Retinal pigment epithelial cell (primary cell): Measurements from ENCODE around the gene MBD3L4.
"Not testable (repeated sequence)": the region's sequence is repeated elsewhere in the genome, so short reads cannot be mapped to it uniquely, and the experiment has no call there.

Source experiments
- DNase-seq: peaks from one replicate; pipeline ENCODE4 v3.0.0-alpha.2; 2010; ENCODE audit warnings: low read depth
- H3K4me3 ChIP-seq: 2 replicates; pipeline ENCODE4 v1.5.1; 2011; ENCODE audit warnings: mild to moderate bottlenecking, low read length, control low read depth, moderate library complexity
- TF ChIP-seq, protein P1 (sequence below): conservative IDR thresholded peaks from 2 replicates; pipeline ENCODE4 v1.5.1; 2011; ENCODE audit warnings: low read depth, low read length, control low read depth, inconsistent platforms

MBD3L4 gene

DNA sequence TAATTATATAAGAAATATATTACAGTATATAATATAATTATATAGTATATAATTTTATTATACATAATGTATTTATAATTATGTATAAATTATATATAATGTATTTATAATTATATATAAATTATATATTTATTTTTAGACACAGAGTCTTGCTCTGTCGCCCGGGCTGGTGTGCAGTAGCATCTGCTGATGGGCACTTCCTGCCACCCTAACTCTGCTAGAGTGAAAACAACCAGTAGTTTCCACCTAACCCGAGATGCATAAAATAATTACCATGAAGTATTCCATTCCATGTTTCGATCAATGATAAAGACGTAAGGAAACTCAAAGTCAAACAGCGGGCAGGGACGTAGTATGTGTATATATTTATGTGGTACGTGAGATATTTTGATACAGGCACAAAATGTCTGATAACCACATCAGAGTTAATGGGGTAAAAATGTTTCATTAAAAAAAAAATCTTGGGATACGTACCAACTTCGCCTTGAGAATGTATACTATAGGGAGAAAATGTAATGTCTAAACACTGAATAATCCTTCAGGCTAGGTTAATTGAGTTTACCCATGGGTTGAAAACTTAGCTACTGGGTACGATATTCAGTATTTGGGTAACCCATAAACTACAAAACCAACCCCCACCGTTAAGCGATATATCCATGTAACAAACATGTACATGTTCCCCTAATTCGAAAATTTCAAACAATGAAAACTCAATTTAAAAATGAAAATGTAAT is 14.8 kb upstream of the MBD3L4 start:
- not testable (repeated sequence) for H3K4me3 ChIP-seq, DNase-seq

DNA sequence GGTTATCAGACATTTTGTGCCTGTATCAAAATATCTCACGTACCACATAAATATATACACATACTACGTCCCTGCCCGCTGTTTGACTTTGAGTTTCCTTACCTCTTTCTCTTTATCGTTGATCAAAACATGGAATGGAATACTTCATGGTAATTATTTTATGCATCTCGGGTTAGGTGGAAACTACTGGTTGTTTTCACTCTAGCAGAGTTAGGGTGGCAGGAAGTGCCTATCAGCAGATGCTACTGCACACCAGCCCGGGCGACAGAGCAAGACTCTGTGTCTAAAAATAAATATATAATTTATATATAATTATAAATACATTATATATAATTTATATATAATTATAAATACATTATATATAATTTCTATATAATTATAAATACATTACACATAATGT is 12.9 kb upstream of the MBD3L4 start:
- not testable (repeated sequence) for DNase-seq, H3K4me3 ChIP-seq

DNA sequence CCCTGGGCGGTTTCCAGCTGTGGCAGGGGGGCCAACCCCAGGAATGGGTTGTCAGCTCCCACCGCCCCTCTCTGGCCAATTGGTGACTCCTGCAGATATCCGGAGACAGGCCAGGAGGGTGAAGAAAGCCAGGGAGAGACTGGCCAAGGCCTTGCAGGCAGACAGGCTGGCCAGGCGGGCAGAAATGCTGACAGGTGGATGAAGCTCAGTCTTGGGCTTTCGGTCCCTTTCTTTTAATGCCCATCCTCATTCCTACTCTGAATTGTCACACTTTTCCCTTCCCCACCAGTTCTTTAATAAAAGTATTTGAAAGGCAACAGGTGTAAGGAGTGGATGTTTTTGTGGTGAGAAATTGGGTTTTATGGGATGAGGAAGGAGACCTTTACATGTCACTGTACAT is 11.4 kb upstream of the MBD3L4 start:
- not testable (repeated sequence) for H3K4me3 ChIP-seq, DNase-seq

DNA sequence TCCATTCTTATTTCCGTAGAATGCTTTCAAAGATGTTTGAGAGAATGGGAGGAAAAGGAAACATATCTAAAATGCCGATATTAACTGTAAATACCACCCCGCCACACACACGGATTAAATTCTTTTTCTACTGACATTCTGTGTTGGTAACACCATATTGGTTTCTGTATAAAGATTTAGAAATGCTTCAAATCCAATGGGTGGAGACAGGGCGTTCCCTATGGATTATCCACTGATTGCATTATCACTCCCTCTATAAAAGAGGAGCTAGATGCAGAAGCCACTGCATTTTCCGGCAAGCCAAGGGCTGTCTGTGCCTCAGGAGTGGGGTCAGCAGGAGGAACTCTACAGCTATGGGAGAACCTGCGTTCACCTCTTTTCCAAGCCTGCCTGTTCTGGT is 9.0 kb upstream of the MBD3L4 start, which contains the start of gene MBD3L2:
MBD3L2 (plus strand) TSS at position 301 of the 400 bp plus-strand sequence; CDS start at position 354, 53 bp downstream.
- DNase-seq, H3K4me3 ChIP-seq: not testable (repeated sequence)

DNA sequence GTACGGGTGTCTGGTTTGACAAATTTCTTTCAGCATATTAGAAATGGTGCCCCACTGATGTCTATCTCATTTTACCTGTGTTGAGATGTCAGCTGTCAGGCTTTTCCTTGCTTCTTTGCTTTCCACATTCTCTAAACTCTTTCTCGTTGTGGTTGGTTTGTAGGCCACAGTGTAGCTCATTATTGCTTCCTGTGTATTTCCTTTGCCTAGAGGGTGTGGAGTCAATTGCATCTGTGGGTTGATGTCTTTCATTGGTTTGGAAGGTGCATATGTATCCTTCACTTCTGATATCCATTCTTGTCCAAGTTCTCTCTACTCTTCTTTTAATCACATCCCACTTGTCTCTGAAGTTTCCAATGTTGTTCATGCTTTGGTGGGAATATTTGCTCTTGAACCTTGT is 1.6 kb upstream of the MBD3L4 start:
- not testable (repeated sequence) for H3K4me3 ChIP-seq, DNase-seq

DNA sequence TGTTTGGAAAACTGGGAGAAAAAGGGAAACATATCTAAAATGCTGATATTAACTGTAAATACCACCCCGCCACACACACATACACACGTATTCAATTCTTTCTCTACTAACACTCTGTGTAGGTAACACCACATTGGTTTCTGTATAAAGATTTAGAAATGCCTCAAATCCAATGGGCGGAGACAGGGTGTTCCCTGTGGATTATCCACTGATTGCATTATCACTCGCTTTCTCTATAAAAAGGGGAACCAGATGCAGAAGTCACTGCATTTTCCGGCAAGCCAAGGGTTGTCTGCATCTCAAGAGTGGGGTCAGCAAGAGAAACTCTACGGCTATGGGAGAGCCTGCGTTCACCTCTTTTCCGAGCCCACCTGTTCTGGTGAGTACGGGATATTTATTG is 9.7 kb downstream of the MBD3L4 start, which contains the start of gene MBD3L5:
MBD3L5 (plus strand) TSS at position 301 of the 400 bp plus-strand sequence; CDS start at position 335, 34 bp downstream.
- not testable (repeated sequence) for DNase-seq, H3K4me3 ChIP-seq

- H3K4me3 ChIP-seq, DNase-seq: not testable (repeated sequence)
These were observed 11.2 kb downstream of the MBD3L4 start for GRCh38 chr19:7028790-7029189.

GRCh38 chr19:7021331-7021730 is 18.6 kb downstream of the MBD3L4 start, which contains the start of gene MBD3L2B:
TSS of gene MBD3L2B (minus strand) at chr19:7021431. CDS start at chr19:7021397, 34 bp downstream.
- DNase-seq, H3K4me3 ChIP-seq: not testable (repeated sequence)

DNA sequence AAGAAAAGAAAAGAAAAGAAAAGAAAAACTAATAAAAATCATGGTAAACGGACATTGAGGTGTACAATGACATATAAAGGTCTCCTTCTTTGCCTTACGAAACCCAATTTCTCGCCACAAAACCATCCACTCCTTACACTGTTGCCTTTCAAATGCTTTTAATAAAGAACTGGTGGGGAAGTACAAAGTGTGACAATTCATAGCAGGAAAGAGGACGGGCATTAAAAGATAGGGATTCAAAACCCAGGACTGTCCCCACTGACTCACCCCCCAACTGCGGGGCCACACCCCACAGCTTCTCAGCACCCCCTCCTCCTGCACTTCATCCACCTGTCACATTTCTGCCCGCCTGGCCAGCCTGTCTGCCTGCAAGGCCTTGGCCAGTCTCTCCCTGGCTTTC is 21.2 kb downstream of the MBD3L4 start:
- TF ChIP-seq, protein P1, sequence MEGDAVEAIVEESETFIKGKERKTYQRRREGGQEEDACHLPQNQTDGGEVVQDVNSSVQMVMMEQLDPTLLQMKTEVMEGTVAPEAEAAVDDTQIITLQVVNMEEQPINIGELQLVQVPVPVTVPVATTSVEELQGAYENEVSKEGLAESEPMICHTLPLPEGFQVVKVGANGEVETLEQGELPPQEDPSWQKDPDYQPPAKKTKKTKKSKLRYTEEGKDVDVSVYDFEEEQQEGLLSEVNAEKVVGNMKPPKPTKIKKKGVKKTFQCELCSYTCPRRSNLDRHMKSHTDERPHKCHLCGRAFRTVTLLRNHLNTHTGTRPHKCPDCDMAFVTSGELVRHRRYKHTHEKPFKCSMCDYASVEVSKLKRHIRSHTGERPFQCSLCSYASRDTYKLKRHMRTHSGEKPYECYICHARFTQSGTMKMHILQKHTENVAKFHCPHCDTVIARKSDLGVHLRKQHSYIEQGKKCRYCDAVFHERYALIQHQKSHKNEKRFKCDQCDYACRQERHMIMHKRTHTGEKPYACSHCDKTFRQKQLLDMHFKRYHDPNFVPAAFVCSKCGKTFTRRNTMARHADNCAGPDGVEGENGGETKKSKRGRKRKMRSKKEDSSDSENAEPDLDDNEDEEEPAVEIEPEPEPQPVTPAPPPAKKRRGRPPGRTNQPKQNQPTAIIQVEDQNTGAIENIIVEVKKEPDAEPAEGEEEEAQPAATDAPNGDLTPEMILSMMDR = no peak
- DNase-seq = no peak
- H3K4me3 ChIP-seq = no peak overlapping the region

DNA sequence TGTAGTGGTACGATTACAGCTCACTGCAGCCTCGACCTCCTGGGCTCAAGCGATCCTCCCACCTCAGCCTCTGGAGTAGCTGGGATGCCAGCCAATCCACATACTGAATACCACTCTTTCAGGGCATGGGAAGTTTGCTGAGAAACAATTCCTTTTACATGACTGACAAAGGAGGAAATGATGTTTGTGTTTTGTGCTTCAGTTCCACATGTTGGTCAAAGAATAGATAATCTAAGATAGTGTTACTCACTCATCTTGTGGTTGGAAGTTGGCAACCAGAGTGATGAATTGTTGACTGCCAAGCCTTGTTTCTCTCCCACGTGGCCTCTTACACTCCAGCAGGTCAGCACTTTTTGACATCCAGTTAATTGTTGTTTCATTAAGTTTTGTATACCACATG is 26.3 kb downstream of the MBD3L4 start:
- DNase-seq = no peak
- TF ChIP-seq, protein P1 = no peak
- H3K4me3 ChIP-seq = no peak overlapping the region

DNA sequence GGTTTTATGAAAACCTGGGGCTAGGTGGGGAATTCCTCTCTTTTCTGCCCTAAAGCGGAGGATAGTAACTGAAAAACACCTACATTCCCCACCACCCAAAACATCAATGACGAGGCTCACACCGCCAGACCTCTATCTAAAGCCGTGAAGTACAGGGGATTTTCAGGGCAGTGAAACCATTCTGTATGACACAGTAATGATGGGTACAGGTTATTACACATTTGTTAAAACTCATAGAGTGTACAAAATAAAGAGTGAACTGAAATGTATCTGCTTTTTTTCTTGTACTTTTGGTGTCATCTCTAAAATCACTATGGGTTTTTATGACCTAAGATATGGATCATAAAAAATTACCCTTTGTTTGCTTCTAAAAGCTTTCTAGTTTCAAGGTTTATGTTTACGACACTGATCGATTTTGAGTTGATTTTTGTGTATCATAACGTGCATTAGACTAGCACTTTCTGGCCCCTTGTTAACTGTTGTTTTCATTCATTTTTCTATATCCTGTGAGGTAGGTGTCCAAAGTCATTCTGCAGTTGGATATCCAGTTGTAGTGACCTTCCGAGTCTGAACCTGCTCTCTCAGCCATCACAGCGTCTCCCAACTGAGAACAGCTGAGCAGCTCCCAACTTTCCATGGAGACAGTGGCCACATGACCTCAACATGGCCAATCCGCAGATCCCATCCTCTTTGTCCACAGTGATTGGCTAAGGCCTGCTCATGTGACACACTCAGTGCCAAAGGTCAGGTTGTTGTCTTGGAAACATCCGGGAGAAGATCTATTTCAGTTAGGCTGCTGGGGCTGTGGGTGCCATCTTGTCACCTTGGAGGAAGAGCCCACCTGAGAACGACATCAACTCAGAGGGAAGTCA is 29.0 kb downstream of the MBD3L4 start:
- H3K4me3 ChIP-seq = no peak overlapping the region
- DNase-seq = no peak
- TF ChIP-seq, protein P1 = no peak
